SU-DHL-6 (cell line): ENCODE data around the gene RRAS2.

ENCODE experiments used
- CTCF ChIP-seq: fragments of 200-600 bp; sonication (generic); IDR thresholded peaks from one replicate; pipeline ENCODE4 v1.5.1; 2017; ENCODE audit warnings: antibody characterized with exemption, mild to moderate bottlenecking, low read length, moderate library complexity; ENCODE audit not compliant: insufficient read depth, poor library complexity, severe bottlenecking
- EZH2phosphoT487 ChIP-seq: fragments of 200-600 bp; sonication (generic), shearing (Covaris generic); conservative IDR thresholded peaks from 2 replicates; pipeline ENCODE4 v1.6.1; 2018; ENCODE audit warnings: mild to moderate bottlenecking, antibody characterized with exemption, low read length, moderate library complexity, mixed read lengths

- no peak for TF ChIP-seq EZH2phosphoT487
- no peak for TF ChIP-seq CTCF
Observed at GRCh38 chr11:14366936-14367335, 8.0 kb upstream of the RRAS2 start.
